Stimulated activated CD4-positive, alpha-beta T cell treated with anti-CD3 and anti-CD28 coated beads, Interleukin-1b, Interleukin-23, amount 100 ng/mL, for 48 hours (primary cell): ENCODE measurements around the gene ANKRD34B.
"Not testable (repeated sequence)": the region's sequence is repeated elsewhere in the genome, so short reads cannot be mapped to it uniquely, and the experiment has no call there.

Source experiments
- DNase-seq: peaks from one replicate; pipeline ENCODE4 v3.0.0-alpha.2; 2020

Gene ANKRD34B

DNA sequence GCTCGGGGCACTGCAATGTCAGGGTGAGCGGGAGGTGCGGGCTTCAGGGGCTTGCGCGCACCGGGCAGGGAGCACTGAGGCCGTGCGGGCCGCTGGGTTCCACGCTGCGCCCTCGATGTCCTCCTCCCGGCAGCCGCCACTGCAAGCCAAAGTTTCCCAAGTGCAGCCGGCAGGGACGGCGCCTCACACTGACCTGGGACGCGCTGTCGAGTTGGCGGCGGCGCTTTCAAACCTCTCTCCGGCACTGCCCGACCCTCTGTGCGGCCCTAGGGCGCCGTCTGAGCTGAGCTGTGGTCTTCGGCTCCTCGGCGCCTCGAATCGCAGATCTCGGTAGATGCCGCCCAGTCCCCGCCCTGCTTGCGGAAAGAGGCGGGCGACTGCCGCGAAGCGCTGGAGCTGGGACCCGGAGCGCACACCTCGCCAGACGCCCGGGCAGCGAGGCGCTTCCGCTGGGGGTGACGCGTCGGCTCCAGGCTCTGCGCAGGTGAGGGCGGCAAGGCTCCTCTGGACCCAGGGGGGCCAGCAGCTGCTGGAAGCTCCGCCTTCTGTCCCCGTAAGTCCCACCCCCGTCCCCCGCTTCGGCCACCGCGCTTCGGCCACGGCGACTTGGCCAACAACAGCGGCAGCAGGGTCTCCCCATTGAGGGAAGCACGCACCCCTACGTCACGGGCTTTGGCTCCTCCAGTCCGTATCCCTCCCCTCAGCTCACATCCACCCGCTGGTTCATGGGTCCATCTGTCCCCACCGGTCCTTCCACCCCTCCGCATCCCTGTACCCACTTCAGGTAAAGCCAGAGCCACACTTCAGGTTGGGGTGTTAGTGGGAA, at the start of gene ANKRD34B:
Gene ANKRD34B, minus strand, starts transcription at position 320 of the 826 bp plus-strand sequence. CDS start 10,261 bp downstream, outside the sequence.
- DNase-seq: peak; percentile 45

DNA sequence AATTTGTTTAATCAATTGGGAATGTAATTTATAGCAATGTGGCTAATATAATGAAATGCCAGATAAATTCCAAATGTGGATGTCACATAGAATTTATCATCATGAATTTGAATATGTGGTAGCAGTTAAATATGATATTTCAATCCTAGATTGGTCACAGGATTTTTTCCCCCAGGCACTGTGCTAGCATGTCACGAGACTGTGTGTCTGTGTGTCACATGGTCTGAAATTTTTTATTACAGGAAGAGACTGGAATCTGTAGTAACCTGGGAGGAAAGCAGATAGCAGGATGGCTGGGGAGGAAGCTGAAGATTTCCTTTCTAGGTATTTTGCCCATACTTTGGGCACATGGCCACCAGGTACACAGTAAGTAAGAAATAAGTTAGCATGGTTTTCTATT, 49.0 kb upstream of the ANKRD34B start:
- no peak for DNase-seq

GRCh38 chr5:80618438-80618837, 48.4 kb upstream of the ANKRD34B start:
- DNase-seq: no peak

GRCh38 chr5:80615266-80615914, 45.3 kb upstream of the ANKRD34B start:
- DNase-seq: no peak

DNA sequence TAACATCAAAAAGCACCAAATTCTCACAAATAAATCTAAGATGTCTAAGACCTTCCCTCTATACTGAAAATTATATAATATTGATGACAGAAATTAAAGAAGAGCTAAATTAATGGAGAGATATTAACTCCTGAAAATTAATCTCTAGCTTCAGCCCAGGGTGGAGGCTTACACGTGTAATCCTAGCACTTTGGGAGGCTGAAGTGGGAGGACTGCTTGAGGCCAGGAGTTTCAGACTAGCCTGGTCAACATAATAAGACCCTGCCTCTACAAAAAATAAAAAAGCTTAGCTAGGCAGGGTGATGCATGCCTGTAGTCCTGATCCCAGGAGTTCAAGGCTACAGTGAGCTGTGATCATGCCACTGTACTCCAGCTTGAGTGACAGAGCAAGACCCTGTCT, 39.6 kb upstream of the ANKRD34B start:
- DNase-seq: no peak

DNA sequence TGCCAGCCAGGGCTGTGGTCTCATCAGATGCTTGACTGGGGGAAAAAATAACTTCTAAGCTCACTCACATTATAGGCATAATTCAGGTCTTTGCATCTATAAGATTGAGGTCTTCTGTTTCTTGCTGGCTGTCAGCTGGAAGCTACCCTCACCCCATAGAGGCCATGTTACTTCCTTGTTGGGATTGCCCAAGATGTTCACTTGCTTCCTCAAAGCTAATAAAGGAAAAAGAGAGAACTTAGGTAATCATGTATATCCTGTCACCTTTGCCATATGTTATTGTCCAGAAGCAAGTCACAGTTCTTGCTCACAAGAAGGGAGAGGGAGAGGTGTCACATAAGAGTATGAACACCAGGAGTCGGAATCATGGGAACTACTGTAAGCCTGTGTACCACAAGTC, 38.7 kb upstream of the ANKRD34B start:
- no peak for DNase-seq

DNA sequence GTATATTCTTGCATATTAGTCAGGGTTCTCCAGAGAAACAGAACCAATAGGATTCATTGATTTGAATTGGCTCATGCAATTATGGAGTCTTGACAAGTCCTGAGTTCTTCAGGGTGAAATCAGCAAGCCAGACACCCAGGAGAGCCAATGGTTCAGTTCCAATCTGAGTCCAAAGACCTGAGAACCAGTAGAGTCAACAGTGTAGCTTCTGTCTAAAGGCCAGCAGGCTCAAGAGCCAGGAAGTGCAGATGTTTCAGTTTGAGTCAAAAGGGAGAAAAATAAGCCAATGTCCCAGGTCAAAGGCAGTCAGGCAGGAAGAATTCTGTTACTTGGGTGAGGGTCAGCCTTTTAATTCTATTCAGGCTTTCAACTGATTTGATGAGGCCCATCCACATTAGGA, 37.8 kb upstream of the ANKRD34B start:
- DNase-seq: no peak

DNA sequence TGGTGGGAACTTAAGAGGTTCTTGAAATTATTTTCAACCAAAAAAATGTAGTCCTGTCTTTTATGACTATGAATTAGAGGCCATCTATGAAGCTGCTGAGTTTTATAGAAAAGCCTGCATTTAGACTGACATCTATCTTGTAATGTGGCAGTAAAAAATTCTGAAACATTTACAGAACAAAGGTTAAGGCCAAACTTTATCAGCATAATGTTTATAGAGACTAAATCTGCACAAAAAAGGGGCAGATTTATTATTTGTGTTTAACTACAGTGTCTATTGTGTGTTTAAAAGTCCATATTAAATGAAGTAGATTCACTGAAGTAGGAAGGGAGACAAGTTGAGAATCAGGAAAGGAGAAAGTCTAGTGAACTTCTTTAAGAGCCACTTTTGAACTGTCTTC, 37.3 kb upstream of the ANKRD34B start:
- DNase-seq: no peak

GRCh38 chr5:80600943-80601693, 31.0 kb upstream of the ANKRD34B start:
- no peak for DNase-seq

DNA sequence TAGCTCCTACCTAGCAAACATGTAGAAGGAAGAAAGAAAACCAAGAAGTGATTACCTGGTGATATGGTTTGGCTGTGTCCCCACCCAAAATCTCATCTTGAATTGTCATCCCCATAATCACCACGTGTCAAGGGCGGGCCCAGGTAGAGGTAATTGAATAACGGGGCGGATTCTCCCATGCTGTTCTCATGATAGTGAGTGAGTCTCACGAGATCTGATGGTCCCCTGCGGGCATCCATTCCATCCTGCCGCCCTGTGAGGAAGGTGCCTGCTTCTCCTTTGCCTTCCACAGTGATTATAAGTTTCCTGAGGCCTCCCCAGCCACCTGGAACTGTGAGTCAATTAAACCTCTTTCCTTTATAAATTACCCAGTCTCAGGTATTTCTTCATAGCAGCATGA, 27.4 kb upstream of the ANKRD34B start:
- DNase-seq: no peak

- DNase-seq: no peak
These were observed 24.7 kb upstream of the ANKRD34B start for GRCh38 chr5:80594810-80595209.

GRCh38 chr5:80592761-80593160, 22.7 kb upstream of the ANKRD34B start:
- DNase-seq: no peak

DNA sequence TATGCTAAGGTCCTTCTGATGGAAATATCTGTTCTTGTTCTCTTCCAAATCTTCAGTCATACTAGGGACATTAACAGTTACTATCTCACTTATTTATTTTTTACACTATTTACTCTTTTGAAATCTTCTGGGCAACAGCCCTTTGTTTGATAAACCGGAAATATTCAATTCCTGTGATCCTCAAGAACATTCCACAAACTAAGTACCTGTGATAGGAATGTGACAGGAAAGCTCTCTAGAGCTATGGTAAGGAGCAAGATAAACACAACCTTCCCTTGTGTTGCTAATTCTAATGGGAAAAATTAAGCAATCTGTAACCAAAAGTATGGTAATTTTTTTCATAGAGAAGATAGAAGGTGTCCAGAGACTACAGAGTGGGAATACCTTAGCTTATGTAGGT, 22.0 kb upstream of the ANKRD34B start:
- no peak for DNase-seq

DNA sequence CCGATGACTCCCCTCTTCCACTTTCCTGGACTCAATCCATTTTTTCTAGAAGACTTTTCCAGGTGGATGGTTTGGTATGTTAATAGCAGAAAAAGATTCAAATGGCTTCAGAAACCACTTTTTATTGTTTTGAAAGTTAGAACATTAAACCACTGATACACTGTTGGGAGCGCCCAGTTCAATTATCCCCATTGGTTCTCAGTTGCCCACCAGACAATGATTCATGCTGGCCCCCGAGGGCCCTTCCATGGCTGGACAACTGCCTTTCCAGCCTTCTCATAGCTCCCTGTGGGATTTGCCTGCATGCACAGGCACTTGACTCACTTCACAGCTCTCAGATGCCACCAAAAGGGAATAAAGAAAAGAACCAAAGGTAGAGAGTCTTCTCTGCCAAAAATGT, 21.3 kb upstream of the ANKRD34B start:
- no peak for DNase-seq

DNA sequence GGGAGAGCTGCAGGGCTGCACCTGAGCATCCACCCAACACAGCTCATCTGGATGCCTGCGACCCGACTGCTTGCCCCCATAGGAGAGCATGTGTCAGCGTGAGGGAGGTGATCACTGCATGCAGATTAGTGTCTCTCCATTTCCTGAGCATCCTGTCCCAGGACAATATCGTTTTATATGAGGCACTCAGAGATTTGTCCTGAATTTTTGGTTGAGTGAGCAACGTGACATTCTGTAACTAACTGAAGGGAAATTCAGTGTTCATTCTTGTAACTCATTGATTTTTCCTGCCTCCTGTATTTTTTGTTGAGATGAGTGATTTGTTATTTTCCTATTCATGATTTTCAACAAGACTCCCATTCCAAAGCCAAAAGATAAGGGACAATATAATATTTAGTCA, 20.7 kb upstream of the ANKRD34B start:
- no peak for DNase-seq

DNA sequence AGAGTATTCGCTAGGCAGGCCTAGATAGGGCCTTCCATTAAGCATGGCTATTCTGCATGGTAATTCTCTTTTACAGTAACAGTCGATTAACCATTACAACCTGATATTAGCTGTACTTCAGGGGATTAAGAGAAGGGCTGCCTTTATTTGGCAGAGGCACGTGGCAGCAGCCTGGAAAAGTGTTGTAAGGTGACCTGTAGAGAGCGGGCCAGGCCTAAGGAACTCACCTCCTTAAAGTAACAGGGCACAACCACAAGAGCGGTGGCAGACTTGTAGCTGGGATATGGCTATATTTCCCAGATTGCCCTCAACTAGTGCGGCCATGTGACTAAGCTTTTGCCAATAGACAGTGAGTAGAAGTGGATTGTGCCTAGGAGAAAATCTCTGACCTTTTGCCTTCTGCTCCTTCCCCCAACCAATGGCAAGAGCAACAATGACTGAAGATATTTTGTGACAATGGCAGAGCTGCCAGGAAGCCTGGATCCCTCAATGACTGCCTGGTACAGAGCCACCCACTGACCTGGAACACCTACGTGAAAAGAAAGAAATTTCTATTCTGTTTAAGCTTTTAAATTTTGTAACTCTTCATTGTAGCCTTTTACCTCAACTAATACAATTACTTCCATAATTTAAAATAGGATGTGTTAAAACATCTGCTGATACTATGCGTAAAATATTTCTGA, 18.9 kb upstream of the ANKRD34B start:
- DNase-seq: no peak

DNA sequence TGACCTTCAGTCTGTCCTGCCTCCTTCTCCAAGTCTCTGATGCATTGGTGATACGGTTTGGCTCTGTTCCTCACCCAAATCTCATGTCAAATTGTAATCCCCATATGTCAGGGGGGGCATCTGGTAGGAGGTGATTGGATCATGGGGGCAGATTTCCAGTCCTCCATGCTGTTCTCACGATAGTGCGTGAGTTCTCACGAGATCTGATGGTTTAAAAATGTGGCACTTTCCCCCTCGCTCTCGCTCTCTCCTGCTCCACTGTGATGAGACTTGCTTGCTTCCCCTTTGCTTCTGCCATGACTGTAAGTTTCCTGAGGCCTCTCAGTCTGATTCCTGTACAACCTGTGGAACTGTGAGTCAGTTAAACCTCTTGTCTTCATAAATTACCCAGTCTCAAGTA, 14.7 kb upstream of the ANKRD34B start:
- DNase-seq: no peak

DNA sequence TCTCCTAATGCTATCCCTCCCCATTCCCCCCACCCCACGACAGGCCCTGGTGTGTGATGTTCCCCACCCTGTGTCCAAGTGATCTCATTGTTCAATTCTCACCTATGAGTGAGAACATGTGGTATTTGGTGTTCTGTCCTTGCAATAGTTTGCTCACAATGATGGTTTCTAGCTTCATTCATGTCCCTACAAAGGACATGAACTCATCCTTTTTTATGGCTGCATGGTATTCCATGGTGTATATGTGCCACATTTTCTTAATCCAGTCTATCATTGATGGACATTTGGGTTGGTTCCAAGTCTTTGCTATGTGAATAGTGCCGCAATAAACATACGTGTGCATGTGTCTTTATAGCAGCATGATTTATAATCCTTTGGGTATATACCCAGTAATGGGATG, 10.2 kb upstream of the ANKRD34B start:
- not testable (repeated sequence) for DNase-seq

GRCh38 chr5:80579050-80579449, 9.0 kb upstream of the ANKRD34B start:
- no peak for DNase-seq

DNA sequence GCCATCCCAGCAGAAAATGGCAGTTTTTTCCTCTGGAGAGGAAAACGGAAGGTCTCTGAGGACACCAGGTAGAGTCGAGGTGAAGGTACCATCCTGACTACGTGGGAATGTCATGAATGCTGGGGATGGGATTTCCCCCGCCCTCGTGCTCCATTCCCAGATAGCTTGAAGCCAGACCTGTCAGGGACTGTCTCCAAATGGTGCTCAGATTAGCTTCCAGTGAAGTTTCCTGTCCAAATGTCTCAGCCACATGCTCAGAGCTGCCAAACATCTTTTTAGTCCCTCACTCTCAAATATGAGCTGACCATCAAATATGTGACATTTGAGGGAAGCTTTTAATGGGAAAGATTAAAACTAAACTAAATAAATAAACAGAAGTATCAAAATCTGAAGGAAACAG, 7.6 kb upstream of the ANKRD34B start:
- no peak for DNase-seq

- no peak for DNase-seq
These were observed 6.3 kb upstream of the ANKRD34B start for GRCh38 chr5:80576383-80576782.

DNA sequence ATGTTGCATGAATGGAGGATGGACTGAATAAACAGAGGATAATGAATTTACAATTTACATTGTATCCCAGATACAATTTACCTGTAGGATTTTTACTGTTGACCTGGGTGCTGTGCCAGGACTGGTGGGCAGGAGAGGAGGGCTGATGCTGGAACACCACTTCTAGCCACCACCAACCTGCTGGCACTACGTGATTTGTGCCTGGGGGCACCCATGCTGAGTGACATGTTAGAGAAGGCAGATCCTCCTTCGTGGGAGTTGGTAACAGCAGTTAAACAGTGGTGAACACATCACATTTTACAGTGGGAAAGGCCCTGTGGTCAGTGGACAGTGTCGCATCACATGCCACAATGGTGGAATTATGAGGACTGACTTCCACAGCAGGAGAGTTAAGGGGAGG, 3.0 kb upstream of the ANKRD34B start:
- DNase-seq: no peak
